K562 (cell line): Measurements from ENCODE around the gene DBP. TPM values are rescaled to one million over a fixed set of nuclear protein-coding genes. Genes with fewer than 3 reads are reported as not detected.

Experiments
- ATAC-seq: fragments of 200-7000 bp; cut with Tn5 transposase; 3 replicates; pipeline ENCODE4 v1.9.1; 2020; ENCODE audit warnings: moderate library complexity
- BruUV-seq: library from RNA; stranded (reverse); fragments of 400-500 nt; replicated peaks from 2 replicates; lab custom pipeline; 2021; lab: Mats Ljungman, UMichigan
- CTCF ChIA-PET: fragments of 300-600 bp; formaldehyde crosslinking; extraction: SDS; loops from one replicate; lab custom pipeline; 2021; ENCODE audit warnings: low intra/inter-chr PET ratio; lab: Yijun Ruan, JAX
- POLR2A ChIA-PET: fragments of 300-600, 350-650 bp; sonication (Branson Sonifier 250); formaldehyde crosslinking; extraction: SDS; loops from one replicate; lab custom pipeline; 2021; ENCODE audit warnings: antibody characterized with exemption, inconsistent platforms; lab: Yijun Ruan, JAX
- DNase-seq, 4 experiments: peaks; one replicate each; pipeline versions ENCODE4 v3.0.0 to v3.0.0-alpha.2; 2011 to 2018; ENCODE audit warnings: low spot score in 3 of 4, mixed read lengths in 3 of 4; ENCODE audit errors: extremely low read depth in 1 of 4
- FAIRE-seq: peaks from 2 replicates; lab custom pipeline; 2011; peaks lifted over from hg19 to GRCh38; lab: Jason Lieb, UNC
- H2AFZ ChIP-seq: 2 replicates; pipeline ENCODE4 v1.6.0; 2011; ENCODE audit warnings: low read depth, low read length, control low read depth, inconsistent platforms
- H3K27ac ChIP-seq: fragments of 200-600 bp; 3 replicates; pipeline ENCODE4 v1.8.0; 2011; ENCODE audit warnings: low read depth, mild to moderate bottlenecking, control low read depth, inconsistent platforms, low read length, moderate library complexity, mixed read lengths; ENCODE audit errors: extremely low read depth
- H3K27me3 ChIP-seq, 2 experiments: fragments of 300-600 bp in 1 of 2; 2 replicates in 1 of 2; 3 replicates in 1 of 2; pipeline versions ENCODE4 v1.6.0 to v1.8.0; 2011; ENCODE audit warnings: inconsistent platforms in 2 of 2, low read length in 2 of 2, mild to moderate bottlenecking in 1 of 2, mixed read lengths in 1 of 2, moderate library complexity in 1 of 2; ENCODE audit not compliant: control insufficient read depth in 2 of 2, insufficient read depth in 2 of 2
- H3K36me3 ChIP-seq: fragments of 300-600 bp; 3 replicates; pipeline ENCODE4 v1.8.0; 2011; ENCODE audit warnings: mild to moderate bottlenecking, low read length, inconsistent platforms; ENCODE audit not compliant: control insufficient read depth, insufficient read depth
- H3K4me1 ChIP-seq, 2 experiments: fragments of 200-600 bp in 1 of 2; replicated peaks in 1 of 2; 2 replicates in 1 of 2; 3 replicates in 1 of 2; pipeline versions ENCODE4 v1.5.1 to v1.8.0; 2011; ENCODE audit warnings: inconsistent platforms in 2 of 2, low read length in 2 of 2, mild to moderate bottlenecking in 1 of 2, mixed read lengths in 1 of 2, moderate library complexity in 1 of 2; ENCODE audit not compliant: control insufficient read depth in 2 of 2, insufficient read depth in 2 of 2
- H3K4me2 ChIP-seq: 2 replicates; pipeline ENCODE4 v1.6.1; 2011; ENCODE audit warnings: low read length, control low read depth, inconsistent platforms, mixed read lengths; ENCODE audit not compliant: insufficient read depth
- H3K4me3 ChIP-seq: fragments of 200-600 bp; sonication (generic), shearing (Covaris generic); 2 replicates; pipeline ENCODE4 v1.5.1; 2016; ENCODE audit warnings: control low read depth, inconsistent platforms
- H3K79me2 ChIP-seq: fragments of 200-600 bp; 3 replicates; pipeline ENCODE4 v1.8.0; 2011; ENCODE audit warnings: low read length, inconsistent platforms; ENCODE audit not compliant: control insufficient read depth, insufficient read depth
- H3K9ac ChIP-seq, 2 experiments: 2 replicates each; pipeline versions ENCODE4 v1.6.0 to v1.6.1; 2011; ENCODE audit warnings: low read depth in 2 of 2, low read length in 2 of 2, control low read depth in 1 of 2, inconsistent platforms in 1 of 2, mild to moderate bottlenecking in 1 of 2, mixed read lengths in 1 of 2; ENCODE audit not compliant: insufficient read depth in 1 of 2
- H3K9me1 ChIP-seq: one replicate; pipeline ENCODE4 v1.6.0; 2011; ENCODE audit warnings: inconsistent platforms, mild to moderate bottlenecking, low read length, moderate library complexity; ENCODE audit not compliant: control insufficient read depth, insufficient read depth
- H3K9me3 ChIP-seq: replicated peaks from 2 replicates; pipeline ENCODE4 v1.5.1; 2011; ENCODE audit warnings: low read depth, low read length, inconsistent platforms; ENCODE audit not compliant: control insufficient read depth, insufficient read depth
- H4K20me1 ChIP-seq: replicated peaks from 2 replicates; pipeline ENCODE4 v1.6.1; 2011; ENCODE audit warnings: low read length, inconsistent platforms, mixed read lengths; ENCODE audit not compliant: control insufficient read depth, insufficient read depth
- AFF4 ChIP-seq: sonication (generic); formaldehyde crosslinking; IDR thresholded peaks from 2 replicates; pipeline ENCODE4 v1.8.0; 2023; ENCODE audit warnings: mild to moderate bottlenecking, missing genetic modification reagents
- BCOR ChIP-seq: fragments of 450-650 bp; IDR thresholded peaks from 2 replicates; pipeline ENCODE4 v1.6.1; 2016
- EZH2 ChIP-seq: IDR thresholded peaks from 2 replicates; pipeline ENCODE4 v1.6.1; 2012; ENCODE audit warnings: low read depth, mild to moderate bottlenecking, inconsistent platforms, low read length, borderline replicate concordance
- GABPB2 ChIP-seq: fragments of 250-450 bp; sonication (Bioruptor Pico); conservative IDR thresholded peaks from 2 replicates; pipeline ENCODE4 v1.5.1; 2021; ENCODE audit warnings: mild to moderate bottlenecking
- HDAC3 ChIP-seq: fragments of 450-650 bp; IDR thresholded peaks from 2 replicates; pipeline ENCODE4 v1.6.1; 2018; ENCODE audit warnings: borderline replicate concordance, mild to moderate bottlenecking, moderate library complexity; ENCODE audit not compliant: partially characterized antibody
- KAT2B ChIP-seq: IDR thresholded peaks from one replicate; pipeline ENCODE4 v1.6.1; 2012; ENCODE audit warnings: low read depth, mild to moderate bottlenecking, control low read depth, inconsistent platforms, low read length, moderate library complexity
- KDM1A ChIP-seq, 2 experiments: fragments of 450-650 bp; IDR thresholded peaks; 2 replicates each; pipeline ENCODE4 v1.6.1; 2016; ENCODE audit warnings: mild to moderate bottlenecking in 2 of 2
- PHF20 ChIP-seq: fragments of 450-650 bp; IDR thresholded peaks from 2 replicates; pipeline ENCODE4 v1.6.1; 2018; ENCODE audit not compliant: partially characterized antibody
- PTRF ChIP-seq: fragments of 450-650 bp; IDR thresholded peaks from 2 replicates; pipeline ENCODE4 v1.6.1; 2016; ENCODE audit warnings: mild to moderate bottlenecking, missing genetic modification characterization, missing compliant biosample characterization
- RBM25 ChIP-seq: fragments of 200-400 bp; formaldehyde crosslinking; IDR thresholded peaks from 2 replicates; pipeline ENCODE4 v1.6.1; 2018; ENCODE audit warnings: low read length, low read depth, moderate library complexity; ENCODE audit not compliant: severe bottlenecking
- SAP30 ChIP-seq: fragments of 200-600 bp; sonication (generic); IDR thresholded peaks from 2 replicates; pipeline ENCODE4 v1.6.1; 2012; ENCODE audit warnings: borderline replicate concordance, low read depth, mild to moderate bottlenecking, moderate library complexity, low read length, control low read depth, inconsistent platforms; ENCODE audit not compliant: insufficient read depth, poor library complexity, severe bottlenecking
- SIX5 ChIP-seq, 2 experiments: IDR thresholded peaks; 2 replicates each; pipeline ENCODE4 v1.6.1; 2011; ENCODE audit warnings: low read length in 2 of 2, borderline replicate concordance in 1 of 2, low read depth in 1 of 2, mild to moderate bottlenecking in 1 of 2, moderate library complexity in 1 of 2; ENCODE audit not compliant: insufficient read depth in 1 of 2
- ZBTB7A ChIP-seq: IDR thresholded peaks from 2 replicates; pipeline ENCODE4 v1.6.1; 2011; ENCODE audit warnings: low read depth, mild to moderate bottlenecking, low read length, moderate library complexity, borderline replicate concordance; ENCODE audit not compliant: control insufficient read depth
- ZBTB8A ChIP-seq: fragments of 450-650 bp; IDR thresholded peaks from 2 replicates; pipeline ENCODE4 v1.6.1; 2018; ENCODE audit warnings: mild to moderate bottlenecking, moderate library complexity; ENCODE audit not compliant: partially characterized antibody
- ZFP36 ChIP-seq: fragments of 150-350 bp; IDR thresholded peaks from 2 replicates; pipeline ENCODE4 v1.6.1; 2018; ENCODE audit warnings: low read length, low read depth; ENCODE audit not compliant: partially characterized antibody
- ZNF668 ChIP-seq: fragments of 250-450 bp; sonication (Bioruptor Pico); IDR thresholded peaks from 2 replicates; pipeline ENCODE4 v1.8.0; 2022; ENCODE audit warnings: mild to moderate bottlenecking, inconsistent platforms
- WGBS: fragments of 100-300 bp; shearing (Covaris generic); methylation state at CpG from one replicate; pipeline ENCODE4 v1.1.6; 2016; ENCODE audit warnings: low coverage, mixed read lengths; ENCODE audit not compliant: insufficient coverage; ENCODE audit errors: missing lambda C conversion rate; 5-methylcytosine and 5-hydroxymethylcytosine counted together
- in situ Hi-C: fragments of 300-500 bp; cut with MboI; formaldehyde crosslinking; loops from 4 replicates; pipeline ENCODE4 v1.15.0; 2018; ENCODE audit warnings: inconsistent platforms, mixed read lengths
- intact Hi-C: fragments of 100-400 bp; cut with micrococcal nuclease; formaldehyde crosslinking; loops from 2 replicates; pipeline ENCODE4 v1.14.2; 2022
- polyA plus RNA-seq, 8 experiments: library from polyadenylated mRNA; depleted of rRNA in 4 of 8; stranded (reverse) in 5 of 8; unstranded in 3 of 8; fragments of >200 nt; fragmentation: Nextera tagmentation in 2 of 8; fragmentation: Illumina TruSeq in 1 of 8; extraction: Ambion mirVana in 2 of 8; extraction: Trizol in 1 of 8; gene quantifications; 2 replicates each; pipeline versions ENCODE4 v1.2.1 to v1.2.3, GENCODE V29; 2011 to 2014; ENCODE audit warnings: inconsistent platforms in 1 of 8, missing spikeins in 1 of 8
- total RNA-seq, 7 experiments: library from RNA; depleted of rRNA in 6 of 7; stranded (reverse); fragments of >200 nt in 6 of 7; fragmentation: Illumina TruSeq in 2 of 7; extraction: Trizol in 2 of 7; gene quantifications; 2 replicates each; pipeline versions ENCODE4 v1.2.1 to v1.2.3, GENCODE V29; 2011 to 2021; ENCODE audit warnings: low replicate concordance in 1 of 7

The DBP gene
- total and polyA plus RNA-seq, 9 of the 15 experiments (the other 6 are each of a cell fraction or from before 2014, with no cell fraction given) = 0.25 to 5.5 (median 1.8) TPM

- no peak for TF ChIP-seq EZH2
- TF ChIP-seq PTRF = no peak
- TF ChIP-seq SAP30 = no peak
- TF ChIP-seq ZBTB7A = peak; percentile 74; the same call in 1 of the 2 replicates
- TF ChIP-seq HDAC3 = no peak
Observed at GRCh38 chr19:48654299-48655059, 17.3 kb upstream of the DBP start (continued).

- FAIRE-seq (peak; percentile 23), ATAC-seq (peak; percentile 27), DNase-seq (no peak)
- Histone ChIP-seq H3K4me3 (no peak overlapping the region), H3K4me1 (peaks cover 21 to 56% of the 10 kb centered on the region in 2 experiments), H3K9me3 (no peaks in the 10 kb centered on the region), H3K79me2 (no peaks in the 10 kb centered on the region), H3K4me2 (peak overlapping the region; percentile 27; the same call in 1 of the 2 replicates), H2AFZ (peak overlapping the region; percentile 82), H3K9ac (peak overlapping the region in 1 of 2 experiments; percentile 83; a peak in 2 of 4 replicates), H3K27ac (no peak overlapping the region; the same call in 2 of the 3 replicates), H3K9me1 (no peaks in the 10 kb centered on the region), H3K36me3 (no peaks in the 10 kb centered on the region), H3K27me3 (no peaks in the 10 kb centered on the region), H4K20me1 (no peaks in the 10 kb centered on the region)
- TF ChIP-seq SIX5 (IDR thresholded peaks at IDR 0.05; ENCODE audit: borderline replicate concordance in 1 of 2, insufficient read depth in 1 of 2, low read depth in 1 of 2, low read length in 2 of 2) = no peak
- TF ChIP-seq GABPB2 (CRISPR knock-in tag) = no peak
- TF ChIP-seq AFF4 (CRISPR knock-in tag) = no peak
- peak; percentile 86 for TF ChIP-seq BCOR
- TF ChIP-seq PHF20 = peak; percentile 10
- TF ChIP-seq KDM1A (IDR thresholded peaks at IDR 0.05) = peak in 1 of 2 experiments; percentile 12; a peak in 1 of 4 replicates
- peak; percentile 38 for TF ChIP-seq RBM25
- TF ChIP-seq ZNF668 (CRISPR knock-in tag) = no peak
- TF ChIP-seq ZBTB8A = no peak
- no peak for TF ChIP-seq KAT2B
- TF ChIP-seq ZFP36 = peak; percentile 93
- intact Hi-C loops (no loop called here), in situ Hi-C loops (no loop called here)
- BruUV-seq = no TSS peak
- ChIA-PET CTCF (no interaction called here), POLR2A (interaction anchor here (0.7 kb wide), 1 partner anchor 89 kb away, joined by 3 read pairs; no protein-coding TSS in a partner anchor)
- WGBS = 54% methylated on average over 5 of the region's 5 CpGs
Observed at GRCh38 chr19:48651683-48652048, 14.5 kb upstream of the DBP start.
